Activated CD8-positive, alpha-beta memory T cell treated with anti-CD3 and anti-CD28 coated beads for 48 hours (primary cell): ENCODE results near the gene MYOG.

Experiments
- DNase-seq, 3 experiments: peaks; one replicate each; pipeline ENCODE4 v3.0.0-alpha.2; 2020; ENCODE audit warnings: low read depth in 2 of 3, low spot score in 2 of 3

MYOG gene

GRCh38 chr1:203091199-203091477 is 5.3 kb upstream of the MYOG start:
- no peak for DNase-seq

- DNase-seq: no peak
Observed at GRCh38 chr1:203090421-203091198, 4.8 kb upstream of the MYOG start.

- no peak for DNase-seq
Observed at GRCh38 chr1:203089651-203090045, 3.8 kb upstream of the MYOG start.

GRCh38 chr1:203089001-203089650 is 3.3 kb upstream of the MYOG start:
- DNase-seq: no peak

- no peak for DNase-seq
Observed at GRCh38 chr1:203088441-203088840, 2.6 kb upstream of the MYOG start.

GRCh38 chr1:203086992-203087763 is 1.4 kb upstream of the MYOG start:
- no peak for DNase-seq

GRCh38 chr1:203084588-203085527 is 954 bp downstream of the MYOG start:
- DNase-seq: peak in 1 of 3 experiments; percentile 38

GRCh38 chr1:203083463-203083921 is 2.3 kb downstream of the MYOG start:
- no peak for DNase-seq

- DNase-seq: no peak
Observed at GRCh38 chr1:203082571-203083462, 3.0 kb downstream of the MYOG start.

GRCh38 chr1:203082231-203082505 is 3.6 kb downstream of the MYOG start:
- DNase-seq: no peak

GRCh38 chr1:203081465-203082230 is 4.2 kb downstream of the MYOG start:
- no peak for DNase-seq

GRCh38 chr1:203080456-203080855 is 5.4 kb downstream of the MYOG start:
- DNase-seq: no peak

- DNase-seq: no peak
Observed at GRCh38 chr1:203078478-203078877, 7.3 kb downstream of the MYOG start.

- DNase-seq: no peak
Observed at GRCh38 chr1:203077956-203078355, 7.9 kb downstream of the MYOG start.

GRCh38 chr1:203077367-203077766 is 8.4 kb downstream of the MYOG start:
- DNase-seq: no peak

- DNase-seq: no peak
Observed at GRCh38 chr1:203076031-203076511, 9.7 kb downstream of the MYOG start.

GRCh38 chr1:203075236-203076030 is 10.4 kb downstream of the MYOG start:
- DNase-seq: no peak

GRCh38 chr1:203074610-203075009 is 11.2 kb downstream of the MYOG start:
- no peak for DNase-seq

GRCh38 chr1:203073469-203073868 is 12.3 kb downstream of the MYOG start:
- DNase-seq: no peak
